HG03196 (cell line): ENCODE results near the gene ANKFY1.

ENCODE experiments used
- ATAC-seq: cut with Tn5 transposase; IDR thresholded peaks from one replicate; pipeline ENCODE4 v1.9.1; 2021; ENCODE audit not compliant: unreplicated experiment

The ANKFY1 gene, protein sequence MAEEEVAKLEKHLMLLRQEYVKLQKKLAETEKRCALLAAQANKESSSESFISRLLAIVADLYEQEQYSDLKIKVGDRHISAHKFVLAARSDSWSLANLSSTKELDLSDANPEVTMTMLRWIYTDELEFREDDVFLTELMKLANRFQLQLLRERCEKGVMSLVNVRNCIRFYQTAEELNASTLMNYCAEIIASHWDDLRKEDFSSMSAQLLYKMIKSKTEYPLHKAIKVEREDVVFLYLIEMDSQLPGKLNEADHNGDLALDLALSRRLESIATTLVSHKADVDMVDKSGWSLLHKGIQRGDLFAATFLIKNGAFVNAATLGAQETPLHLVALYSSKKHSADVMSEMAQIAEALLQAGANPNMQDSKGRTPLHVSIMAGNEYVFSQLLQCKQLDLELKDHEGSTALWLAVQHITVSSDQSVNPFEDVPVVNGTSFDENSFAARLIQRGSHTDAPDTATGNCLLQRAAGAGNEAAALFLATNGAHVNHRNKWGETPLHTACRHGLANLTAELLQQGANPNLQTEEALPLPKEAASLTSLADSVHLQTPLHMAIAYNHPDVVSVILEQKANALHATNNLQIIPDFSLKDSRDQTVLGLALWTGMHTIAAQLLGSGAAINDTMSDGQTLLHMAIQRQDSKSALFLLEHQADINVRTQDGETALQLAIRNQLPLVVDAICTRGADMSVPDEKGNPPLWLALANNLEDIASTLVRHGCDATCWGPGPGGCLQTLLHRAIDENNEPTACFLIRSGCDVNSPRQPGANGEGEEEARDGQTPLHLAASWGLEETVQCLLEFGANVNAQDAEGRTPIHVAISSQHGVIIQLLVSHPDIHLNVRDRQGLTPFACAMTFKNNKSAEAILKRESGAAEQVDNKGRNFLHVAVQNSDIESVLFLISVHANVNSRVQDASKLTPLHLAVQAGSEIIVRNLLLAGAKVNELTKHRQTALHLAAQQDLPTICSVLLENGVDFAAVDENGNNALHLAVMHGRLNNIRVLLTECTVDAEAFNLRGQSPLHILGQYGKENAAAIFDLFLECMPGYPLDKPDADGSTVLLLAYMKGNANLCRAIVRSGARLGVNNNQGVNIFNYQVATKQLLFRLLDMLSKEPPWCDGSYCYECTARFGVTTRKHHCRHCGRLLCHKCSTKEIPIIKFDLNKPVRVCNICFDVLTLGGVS

DNA sequence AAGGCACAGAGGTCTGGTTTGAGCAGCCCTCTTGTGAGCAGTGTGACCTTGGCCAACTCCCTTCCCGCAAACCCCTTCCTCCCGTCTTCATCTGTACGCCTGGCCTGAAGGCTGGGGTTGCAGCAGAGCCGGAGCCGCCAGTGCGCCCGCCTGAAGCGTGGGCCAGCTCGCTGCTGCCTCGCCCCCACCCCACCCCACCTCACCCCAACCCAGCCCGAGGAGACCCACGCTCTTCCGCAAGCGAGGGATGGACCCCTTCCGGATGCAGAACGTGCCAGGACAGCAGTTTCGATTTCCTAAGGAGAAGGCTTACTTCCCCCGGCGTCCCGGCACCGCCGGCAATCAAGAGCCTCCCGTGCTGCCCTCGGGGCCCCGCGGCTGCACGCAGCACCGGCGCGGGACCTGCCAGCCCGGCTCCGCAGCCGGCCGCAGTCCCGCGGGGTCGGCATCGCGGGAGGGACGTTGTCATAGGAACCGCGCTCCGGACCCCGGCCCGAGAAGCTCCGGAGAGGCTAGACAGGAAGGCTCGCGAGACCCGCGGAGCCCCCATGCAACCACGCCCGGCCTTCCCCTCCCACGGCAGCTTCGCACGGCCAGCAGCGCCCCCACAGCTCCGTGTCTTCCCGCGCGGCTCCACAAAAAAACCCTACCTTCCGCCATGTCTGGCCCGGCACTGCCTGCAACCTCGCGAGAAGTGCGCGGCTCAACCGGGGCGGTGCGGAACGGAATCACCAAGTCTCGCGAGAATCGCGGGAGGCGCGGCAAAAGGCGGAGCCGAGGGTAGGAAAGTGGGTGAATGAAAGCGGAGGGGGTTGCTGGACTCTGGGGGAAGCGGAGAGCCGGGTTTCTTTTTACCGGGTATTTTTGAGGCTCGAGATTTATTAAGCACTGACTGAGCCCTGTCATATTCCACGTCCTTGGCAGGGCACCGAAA is at the start of gene ANKFY1:
Gene ANKFY1, minus strand, starts transcription at position 698 of the 934 bp plus-strand sequence. Its CDS starts 38 bp downstream, at position 660.
- ATAC-seq: peak; percentile 93

DNA sequence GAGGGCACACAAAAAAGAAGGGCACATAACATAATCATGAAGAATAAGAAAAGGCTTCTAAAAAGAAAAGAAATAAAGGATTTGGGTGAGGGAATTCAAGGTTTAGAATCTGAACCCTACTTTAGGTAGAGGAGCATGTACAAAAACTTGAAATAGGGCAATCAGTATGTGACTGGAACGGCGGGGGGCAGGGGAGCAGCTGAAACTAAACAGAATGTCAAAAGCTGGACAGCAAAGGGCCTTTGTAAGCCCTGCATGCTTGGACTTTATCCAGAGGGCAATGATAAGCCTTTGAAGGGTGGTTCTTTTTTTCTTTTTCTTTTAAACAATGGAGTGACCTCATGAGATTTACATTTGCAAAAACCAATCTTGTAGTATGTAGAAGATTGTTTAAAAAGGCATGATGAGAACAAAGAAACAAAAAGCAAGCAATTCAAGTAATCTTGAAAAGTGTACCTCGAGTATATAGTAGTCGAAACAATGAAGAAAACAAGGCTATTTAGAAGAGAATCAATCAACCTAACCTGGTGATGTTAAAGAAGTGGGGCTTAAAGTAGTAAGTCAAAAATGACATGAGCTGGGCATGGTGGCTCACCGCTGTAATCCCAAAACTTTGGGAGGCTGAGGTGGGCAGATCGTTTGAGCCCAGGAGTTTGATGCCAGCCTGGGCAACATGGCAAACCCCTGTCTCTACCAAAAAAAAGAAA is 46.7 kb upstream of the ANKFY1 start:
- ATAC-seq: no peak

DNA sequence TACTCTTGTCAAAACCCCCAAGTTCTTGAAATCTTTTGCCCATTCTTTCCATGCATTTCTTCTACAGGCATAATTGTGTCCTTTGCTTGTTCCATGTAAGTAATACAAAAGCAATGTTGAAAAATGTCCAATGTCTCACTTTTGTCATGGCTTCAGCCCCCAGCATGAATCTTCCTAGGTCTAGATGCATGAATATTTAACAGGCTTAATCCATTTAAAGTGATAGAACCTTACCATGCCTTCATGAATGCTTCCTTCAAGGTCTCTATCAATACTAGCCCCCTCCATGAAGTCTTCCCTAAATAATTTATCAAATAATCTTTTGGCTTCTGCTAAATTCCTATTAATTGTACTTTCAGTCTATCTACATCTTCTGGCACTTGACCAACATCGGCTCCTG is 46.1 kb upstream of the ANKFY1 start:
- ATAC-seq: no peak

DNA sequence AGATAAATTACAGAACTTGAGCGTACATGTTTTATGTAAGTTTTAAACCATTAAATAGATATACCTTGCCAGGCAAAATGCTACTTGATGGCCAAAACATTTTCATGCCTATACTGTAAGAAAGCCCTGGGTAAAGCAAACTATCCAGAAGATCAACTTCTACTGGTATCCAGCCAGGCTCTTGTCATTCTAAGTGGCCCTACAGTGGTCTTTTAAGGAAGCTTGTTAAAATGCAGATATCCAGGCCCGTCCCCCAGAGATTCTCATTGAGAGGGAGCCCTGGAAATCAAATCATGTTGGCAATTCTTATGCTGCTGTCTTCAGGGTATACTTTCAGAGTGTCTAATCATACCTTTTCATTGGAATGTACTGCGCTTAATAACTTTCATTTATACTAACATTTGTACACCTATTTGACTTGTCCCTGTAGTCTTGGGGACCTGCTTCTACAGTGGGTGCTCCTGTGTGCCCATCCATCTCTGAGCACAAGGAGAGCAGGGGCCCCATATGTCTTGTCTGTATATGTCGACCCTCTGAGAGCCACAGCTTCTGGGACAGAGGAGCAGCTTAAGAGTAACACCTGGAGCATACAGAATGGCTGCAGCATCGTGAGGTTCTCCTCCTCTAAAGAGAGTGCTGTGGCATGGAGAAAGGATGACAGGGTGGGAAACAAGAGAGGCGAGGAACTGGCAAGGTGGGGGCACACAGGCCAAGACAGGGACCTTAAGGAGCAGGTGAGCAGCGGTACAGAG is 43.6 kb upstream of the ANKFY1 start:
- no peak for ATAC-seq

DNA sequence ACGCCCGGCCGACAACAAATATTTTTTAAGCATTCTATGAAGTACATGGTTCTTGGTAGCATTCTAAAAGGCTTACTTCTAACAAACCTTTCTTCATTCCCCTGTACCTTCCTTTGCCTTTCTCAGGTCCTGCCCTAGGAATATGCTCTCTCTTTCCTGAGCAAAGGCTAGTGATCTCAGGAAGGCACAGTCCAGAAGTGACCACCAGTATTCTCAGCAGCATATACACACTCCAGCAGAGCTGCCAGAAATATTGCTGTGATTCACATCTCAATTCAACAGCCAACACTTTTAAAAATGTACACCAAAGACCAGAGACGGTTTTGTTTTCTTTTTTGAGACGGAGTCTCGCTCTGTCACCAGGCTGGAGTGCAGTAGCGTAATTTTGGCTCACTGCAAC is 41.4 kb upstream of the ANKFY1 start:
- no peak for ATAC-seq

DNA sequence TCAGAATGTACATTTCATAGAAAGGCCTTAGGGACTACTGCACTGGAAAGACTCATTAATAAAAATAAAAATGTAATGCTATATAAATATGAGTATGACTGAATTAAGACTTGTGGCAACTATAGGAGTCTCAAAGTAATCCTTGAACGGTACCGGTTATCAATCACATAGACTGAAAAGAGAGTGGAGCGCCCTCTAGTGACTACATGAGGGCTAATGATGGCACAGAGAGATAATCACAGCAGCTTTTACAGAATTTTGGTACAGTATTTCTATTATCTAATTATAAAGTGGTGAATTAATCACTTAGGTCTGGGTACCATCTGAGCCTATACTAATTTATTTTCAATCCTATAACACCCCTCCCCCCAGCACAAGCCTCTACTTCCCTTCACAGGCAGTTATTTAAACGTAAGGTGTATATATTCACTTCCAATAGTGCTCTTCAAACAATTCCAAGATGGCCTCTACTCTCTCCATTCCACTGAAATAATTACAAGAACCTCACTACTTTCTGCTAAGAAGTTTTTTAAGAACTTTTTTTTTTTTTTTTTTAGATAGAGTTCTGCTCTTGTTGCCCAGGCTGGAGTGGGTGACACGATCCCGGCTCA is 40.7 kb upstream of the ANKFY1 start:
- no peak for ATAC-seq

DNA sequence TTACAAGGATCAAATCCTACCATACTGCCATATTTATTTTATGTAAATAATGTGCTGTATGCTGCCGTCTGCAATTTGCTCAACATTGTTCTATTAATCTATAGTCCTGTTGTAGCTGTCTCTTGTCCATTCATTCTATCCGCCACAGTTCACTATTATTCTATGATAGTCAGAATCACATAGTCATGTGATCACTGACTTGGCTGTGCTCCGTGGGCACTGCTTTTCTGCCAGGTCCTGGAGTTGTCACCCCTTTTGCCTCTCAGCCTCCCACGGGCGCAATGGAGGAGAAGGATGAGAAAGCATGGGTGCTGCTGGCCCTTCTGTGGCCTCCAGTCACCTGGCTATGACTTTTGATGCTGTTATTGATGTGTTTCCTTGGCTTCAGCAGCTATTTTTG is 37.3 kb upstream of the ANKFY1 start:
- no peak for ATAC-seq

DNA sequence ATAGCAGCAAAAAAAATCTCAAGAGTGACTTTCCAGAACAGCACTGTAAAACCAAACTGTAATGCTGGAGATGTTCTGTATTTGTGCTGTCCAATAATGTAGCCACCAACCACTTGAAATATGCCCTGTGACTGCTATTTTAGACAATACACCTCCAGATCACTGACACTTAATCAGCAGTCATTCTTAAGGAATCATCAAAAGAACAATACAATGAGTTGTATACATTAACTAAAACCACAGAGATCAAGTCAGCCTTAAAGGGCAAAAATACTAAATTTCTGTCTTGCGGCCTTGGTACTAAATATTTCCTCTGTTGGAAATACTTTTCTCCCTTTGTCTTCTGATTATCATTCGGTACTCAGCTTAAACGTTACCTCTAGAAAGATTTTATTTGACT is 33.6 kb upstream of the ANKFY1 start:
- no peak for ATAC-seq

DNA sequence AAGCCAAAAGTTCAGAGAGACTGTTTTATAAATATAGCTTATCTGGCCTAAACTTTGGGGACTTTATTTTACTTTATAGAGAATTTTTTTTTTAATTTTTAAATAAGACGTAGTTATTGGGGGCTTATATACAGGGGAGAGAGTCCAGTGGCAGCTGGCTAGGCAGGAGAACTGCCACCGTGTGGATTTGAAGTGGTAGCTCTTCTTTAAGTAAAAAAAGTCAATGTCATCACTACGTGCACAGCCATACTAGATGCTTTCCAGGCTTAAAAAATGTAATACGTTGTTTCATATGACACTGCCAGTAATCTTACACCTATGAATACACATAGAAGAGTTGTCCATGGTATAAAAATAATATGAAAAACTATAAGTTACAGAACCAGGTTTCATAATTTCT is 31.9 kb upstream of the ANKFY1 start:
- ATAC-seq: no peak

DNA sequence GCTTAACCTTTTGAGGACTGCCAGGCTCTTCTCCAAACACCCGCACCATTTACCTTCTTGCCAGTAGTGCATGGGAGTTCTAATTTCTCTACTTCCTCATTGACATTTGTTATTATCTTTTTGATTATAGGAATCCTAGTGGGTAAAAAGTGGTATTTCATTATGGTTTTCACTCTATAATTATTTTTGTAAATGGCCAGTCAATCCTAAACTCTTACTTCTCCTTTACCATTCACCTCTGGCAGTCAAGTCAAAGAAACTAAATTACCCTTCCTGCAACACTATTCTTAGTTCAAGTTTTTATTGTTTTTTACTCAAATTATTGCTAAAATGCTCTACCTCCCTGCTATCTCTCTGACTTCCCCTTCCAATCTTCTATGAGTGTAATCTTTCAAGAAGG is 29.8 kb upstream of the ANKFY1 start:
- no peak for ATAC-seq

DNA sequence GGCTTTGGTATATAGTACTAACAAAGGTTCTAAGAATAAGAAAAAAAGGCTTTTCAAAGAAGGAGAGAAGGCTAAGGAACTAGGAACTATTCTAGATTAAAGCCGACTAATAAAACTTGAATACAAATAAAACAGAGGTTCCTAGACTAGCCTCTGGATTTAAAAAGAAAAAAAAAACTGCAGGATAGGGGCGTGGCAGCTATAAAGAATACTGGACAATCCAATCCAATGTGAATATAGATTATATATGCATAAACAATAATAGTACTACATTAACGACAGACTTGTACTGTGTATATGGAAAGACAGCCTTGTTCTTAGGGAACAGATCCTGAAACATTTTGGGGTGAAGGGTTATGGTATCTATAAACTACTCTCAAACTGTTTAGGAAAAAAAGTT is 23.9 kb upstream of the ANKFY1 start:
- no peak for ATAC-seq

DNA sequence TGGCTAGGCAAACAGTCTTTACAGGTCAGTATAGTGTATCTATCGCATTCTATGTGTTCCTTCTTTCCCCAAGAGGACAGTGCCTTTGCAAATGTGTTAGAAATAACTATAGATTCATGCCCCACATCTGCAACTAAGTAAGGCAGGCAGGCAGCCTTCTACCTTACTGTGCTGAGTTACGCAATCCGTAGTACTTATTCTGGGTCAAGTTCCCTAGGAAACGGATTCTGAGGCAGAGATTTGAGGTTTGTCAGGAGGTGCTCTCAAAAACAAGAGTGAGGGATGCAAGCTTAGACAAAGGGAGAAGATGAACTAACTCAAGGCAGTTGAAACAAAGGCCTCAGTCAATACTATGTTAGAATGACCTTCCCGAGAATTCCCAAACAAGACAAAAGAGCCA is 12.7 kb upstream of the ANKFY1 start:
- ATAC-seq: no peak

DNA sequence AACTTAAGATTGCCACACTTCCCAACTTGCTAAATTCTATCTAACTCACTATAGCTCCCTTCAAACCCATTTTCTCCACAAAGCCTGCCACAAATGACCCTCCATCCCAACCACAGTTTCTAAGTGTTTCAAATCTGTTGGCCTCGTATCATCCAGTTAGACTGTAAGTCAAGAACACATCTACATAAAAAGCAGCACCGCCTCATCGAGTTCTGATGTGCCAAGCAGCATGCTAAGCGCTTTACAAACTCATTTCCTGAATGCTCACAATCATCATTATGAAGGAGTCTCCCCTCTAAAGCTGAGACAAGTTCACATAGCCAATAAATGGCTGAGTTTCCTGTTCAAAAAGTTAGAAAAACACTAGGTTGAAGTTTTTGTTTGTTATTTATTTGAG is 9.2 kb upstream of the ANKFY1 start:
- no peak for ATAC-seq

DNA sequence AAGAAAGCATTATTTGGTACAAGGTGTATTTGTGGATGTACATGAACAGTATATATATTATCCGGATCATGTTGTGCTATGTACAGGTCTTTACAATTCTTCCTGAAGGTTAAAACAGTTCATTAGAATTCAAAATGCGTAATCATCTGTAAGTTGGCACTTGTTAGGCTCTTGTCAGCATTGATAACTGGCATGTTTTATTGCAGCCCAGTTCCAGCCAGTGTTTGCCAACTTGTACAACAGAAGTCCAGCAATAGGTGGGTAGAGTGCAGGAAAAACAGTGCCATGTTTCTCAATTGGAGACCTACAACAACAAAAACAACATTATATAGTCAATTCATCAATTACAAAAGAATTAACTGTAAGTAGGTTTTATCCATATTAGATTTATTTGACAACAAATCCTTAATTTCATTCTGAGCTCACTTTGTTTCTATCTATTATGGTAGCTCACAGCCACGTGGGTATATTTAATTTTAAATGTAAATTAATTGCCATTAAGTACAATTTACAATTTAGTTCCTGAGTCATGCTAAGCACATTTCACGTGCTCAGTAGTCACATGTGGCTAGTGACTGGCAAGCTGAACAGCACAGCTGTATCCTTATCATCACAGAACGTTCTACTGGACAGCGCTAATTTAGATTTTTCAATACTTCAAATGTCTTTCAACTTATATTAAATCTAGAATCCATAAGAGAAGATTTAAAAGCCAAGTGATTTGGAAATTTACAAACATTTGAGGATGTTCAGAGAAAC is 8.6 kb upstream of the ANKFY1 start:
- ATAC-seq: no peak

DNA sequence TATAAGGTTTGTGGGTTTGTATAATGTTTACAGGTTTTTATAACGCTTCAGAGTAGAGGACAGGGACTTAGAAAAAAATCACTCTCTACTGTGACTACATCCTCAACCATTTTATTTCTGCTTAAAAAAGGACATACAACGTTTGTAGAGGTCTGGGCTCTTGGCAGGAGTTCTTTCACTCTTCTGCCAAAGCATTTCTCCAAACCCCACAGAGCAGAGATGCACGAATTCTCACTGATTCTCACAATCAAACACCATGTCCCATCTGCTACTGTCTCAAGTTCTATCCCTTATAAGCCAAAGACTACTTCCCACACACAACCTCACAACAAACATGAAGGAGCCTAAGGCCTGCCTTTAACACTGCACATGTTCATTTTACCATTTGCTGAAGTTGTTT is 7.0 kb upstream of the ANKFY1 start:
- ATAC-seq: no peak

DNA sequence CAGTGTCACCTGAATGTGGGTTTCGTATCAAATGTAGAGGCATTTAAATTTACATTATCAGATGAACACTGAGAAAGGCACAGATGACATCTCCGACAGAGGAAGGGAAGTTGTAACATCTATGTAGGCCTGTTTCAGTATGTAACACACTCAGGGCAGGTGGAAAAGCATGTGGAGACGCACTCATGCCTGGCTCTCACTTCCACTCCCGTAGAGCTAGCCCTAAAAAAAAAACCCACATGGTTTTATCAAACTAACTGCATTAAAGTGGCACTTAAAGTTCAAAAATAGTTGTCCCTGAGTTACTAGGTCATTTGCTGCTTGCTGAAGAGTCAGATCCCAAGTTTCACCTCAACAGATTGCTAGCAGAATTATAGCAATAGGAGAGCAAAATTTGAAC is 6.1 kb upstream of the ANKFY1 start:
- ATAC-seq: no peak

DNA sequence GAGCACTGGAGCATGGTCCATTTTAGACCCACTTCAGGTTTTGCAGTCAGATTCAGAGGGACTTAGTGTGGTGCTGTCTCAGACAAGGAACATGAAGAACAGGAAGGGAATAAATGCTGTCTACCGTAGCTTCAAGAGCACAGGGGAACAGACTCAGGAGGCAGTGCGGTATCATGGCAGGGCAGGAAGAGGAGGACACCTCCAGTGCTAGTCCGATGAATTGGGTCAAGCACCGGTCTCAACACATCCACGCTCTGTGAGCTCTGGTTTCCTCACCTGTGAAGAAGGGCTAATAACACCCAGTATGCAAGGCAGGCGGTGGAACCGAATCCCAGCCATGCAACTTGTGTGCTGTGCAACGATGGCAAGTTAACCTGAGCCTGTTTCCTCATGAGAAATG is 3.6 kb upstream of the ANKFY1 start:
- ATAC-seq: no peak

DNA sequence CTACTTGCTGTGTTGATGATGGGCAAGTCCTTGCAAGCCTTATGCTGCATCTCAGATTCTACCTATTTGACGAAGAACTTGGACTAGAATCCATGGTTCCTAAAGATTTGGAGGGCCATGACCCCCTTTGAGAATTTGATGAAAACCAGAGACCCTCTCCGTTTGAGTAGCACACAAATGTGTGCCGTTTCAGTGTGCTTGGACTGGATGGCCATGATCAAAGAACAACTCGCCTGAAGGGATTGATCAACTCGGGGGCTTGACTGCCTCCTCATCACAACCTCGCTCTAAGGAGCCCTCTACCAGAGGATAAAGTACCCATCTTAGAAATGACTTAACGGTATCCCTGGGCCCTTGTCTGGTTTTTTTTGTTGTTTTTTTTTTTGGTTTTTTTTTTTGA is 2.8 kb upstream of the ANKFY1 start:
- no peak for ATAC-seq
